ENCODE results near the gene UBXN6.

The UBXN6 gene

DNA sequence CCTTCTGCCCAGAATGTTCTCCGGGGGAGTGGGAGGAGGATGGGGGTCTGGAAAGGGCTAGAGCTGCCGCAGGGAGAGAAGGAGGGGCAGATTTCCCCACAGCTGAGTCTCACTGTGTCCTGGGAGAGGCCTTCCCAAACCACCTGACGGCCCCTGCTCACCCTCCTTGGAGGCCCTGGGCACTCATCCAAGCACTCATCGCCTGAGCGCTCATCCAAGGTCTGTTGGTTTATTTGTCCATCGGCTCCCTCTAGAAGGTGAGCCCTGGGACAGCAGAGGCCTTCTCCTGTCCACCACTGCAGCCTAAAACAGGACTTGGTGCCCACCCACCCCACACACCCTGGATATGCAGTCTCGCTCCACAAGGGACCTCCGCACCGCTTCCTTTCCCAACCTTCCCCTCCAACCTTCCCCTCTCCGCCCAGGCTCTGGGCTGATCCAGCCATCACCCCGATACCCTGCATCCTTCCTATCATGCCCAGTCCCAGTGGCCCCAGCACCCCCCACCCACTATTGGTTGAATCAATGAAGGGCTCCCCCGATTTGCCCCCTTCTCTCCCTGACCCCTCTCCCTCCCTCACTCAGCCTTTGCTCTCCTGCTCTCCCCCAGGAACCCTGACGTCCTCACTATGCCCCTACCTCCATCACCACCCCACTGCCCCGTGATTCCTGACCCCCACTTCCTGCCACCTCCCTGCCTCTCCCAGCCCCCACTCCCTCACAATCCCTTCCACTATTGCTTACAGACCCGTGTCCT, 1.7 kb downstream of the UBXN6 start:
- DNase-seq, result peak; percentile 74

DNA sequence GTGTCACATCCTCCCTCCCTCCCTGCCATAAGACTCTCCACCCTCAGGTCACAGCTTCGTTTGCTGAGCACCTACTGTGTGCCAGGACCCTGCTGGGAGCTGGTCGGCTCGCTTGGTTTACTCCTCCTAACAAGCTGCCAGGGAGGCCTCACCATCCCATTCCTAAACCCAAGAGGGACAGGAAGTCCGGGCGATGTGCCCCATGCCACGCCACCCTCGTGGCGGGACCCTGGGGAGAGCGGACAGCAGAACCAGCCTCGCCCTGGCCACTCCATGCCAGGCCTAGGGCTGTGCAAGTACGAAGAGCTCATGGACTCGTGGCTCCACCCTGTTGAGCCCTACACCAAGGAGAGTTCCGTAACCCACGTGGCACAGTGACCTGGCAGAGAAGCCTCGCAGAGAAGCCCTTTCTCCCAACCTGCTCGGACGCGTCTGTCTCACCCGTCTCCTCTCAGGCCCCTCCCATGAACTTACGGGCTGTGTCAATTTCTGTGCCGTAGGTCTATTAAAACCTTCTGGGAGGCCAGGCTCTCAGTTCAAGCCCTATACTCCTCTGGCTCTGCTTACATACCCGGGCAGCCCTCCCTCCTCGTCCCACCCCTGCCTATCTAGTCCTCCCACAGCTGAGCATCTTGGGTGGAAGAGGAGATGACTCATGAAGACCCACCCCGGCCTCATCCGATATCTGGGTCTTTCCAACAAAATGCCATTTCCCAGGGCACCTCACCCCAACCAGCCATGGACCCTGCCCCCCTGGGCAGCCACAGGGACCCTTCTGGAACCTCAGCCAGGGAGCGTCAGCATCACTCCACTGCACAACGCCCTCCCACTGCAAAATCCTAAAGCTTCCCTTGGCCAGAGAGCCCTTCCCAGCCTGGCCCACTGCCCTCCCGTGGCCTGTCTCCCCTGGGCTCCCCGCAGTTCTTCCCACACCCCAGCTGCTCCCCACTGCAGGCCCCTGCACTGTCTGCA, 2.6 kb downstream of the UBXN6 start:
- peak; percentile 69 for DNase-seq

DNA sequence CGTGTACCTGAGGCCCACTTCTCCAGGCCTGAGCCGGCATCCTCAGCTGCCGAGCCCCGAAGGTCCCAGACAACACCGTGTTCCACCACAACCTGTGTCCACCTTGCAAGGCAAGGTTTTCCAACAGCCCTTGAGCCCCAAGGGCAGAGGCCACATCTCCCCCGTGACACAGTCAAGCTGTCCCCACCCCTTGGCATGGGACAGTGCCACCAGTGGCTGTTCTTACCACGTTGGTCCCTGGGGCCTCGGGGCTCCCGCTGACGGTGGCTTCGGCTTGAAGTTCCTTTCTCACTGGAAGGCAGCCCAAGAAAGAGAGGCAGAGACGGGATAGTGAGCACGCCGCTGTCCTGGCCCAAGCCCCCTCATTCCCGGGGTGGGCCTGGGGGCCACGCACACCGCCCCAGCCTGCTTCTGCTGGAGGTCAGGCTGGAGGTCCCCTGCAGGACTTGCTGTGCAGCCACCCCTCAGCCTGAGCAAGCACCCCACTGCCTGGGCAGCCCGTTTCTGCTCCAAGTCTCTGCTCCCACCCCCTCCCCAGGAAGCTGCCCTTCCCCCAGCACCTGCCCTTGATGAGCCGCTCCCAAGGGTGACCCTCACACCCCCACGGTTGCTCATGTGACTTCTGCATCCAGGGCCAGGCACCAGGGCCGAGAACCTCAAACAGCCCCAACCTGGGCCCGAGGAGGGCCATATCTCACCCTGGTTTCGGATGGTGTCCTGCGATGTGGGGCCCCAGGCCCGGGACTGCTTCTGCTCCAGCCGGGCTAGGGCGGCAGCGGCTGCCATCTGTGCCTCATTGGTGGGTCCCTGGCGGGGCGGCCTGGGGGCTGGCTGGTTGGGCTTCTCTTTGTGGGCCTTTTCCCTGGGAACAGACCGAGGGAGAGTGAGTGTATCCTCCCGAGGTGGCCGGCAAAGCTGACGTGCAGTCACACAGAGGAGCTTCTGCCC, 4.1 kb downstream of the UBXN6 start:
- no peak for DNase-seq

DNA sequence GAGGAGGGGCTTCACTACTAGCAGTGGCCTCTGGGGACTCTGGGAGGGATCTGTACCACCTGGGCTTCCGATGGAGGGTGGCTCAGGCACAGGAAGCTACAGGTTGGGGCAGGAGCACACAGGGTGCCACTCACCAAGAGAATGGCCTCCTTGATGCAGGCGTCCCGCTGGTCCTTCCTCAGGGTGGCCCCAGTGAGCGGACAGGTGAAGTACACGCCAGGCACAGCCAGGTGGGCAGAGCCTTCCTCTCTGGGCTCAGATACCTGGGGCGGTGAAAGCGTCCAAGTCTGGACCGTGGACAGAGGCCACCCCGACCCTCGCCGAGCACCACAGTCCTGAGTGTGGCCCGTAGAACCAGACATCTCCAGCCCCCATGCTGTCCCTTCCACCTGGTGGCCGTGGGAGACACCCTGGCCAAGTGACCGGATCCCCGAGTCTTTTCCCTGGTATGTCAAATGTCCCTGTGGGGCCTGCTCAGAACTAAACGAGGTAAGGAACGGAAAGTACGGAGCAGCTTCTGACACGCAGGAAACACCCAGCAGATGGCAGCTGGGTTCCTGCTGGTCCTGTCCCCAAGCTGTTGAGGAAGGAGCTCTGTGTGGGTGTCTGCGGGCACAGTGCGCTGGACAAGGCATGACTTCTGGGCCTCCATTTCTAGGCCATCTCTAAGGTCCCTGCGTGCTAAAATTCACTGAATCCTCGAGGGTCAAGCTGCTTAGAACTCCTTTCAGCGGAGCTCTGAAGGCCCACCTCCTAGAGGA, 5.2 kb downstream of the UBXN6 start:
- no peak for DNase-seq

DNA sequence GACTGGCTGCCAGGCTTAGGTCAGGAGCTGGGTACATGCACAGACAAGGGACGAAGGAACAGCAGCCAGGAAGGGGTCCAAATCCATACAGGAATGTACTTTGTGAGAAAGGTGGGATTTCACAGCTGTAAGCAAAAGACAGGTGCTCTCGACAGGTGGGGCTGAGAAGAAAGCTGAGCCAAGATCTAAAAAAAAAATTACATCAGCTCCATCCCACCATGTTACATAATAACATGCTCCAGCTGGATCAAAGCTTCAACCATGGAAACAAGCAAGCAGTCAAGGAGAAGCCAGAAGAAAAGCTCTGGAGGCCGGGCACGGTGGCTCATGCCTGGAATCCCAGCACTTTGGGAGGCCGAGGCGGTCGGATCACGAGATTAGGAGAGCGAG, 8.0 kb downstream of the UBXN6 start:
- DNase-seq, result no peak

DNA sequence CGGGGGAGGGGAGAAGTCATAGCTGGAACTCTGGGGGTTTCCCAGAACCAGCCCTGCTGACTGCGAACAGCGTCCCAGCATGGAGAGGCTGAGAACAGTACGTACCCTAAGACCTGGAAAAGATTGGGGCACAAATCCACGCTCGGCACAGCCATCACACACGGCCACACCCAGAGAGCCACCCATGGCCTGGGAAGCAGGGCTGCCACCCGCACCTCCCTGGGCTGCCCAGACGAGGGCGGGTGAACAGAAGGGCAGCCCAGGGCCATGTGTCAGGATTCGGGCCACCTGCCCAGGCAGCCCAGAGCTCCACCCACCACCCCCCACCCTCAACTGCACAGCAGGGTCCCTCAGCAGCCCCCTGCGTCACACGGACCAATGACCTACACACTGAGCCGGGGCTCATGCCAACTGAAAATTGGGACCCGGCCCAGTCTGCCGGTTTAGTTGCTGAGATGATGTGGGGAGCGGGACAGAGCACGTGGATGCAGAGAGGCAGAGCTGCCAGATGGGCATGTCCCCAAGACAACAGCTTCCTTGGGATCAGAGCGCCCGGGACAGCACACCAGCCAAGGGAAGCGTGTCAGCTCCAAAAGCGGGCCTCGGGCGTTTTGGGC, 8.5 kb downstream of the UBXN6 start:
- DNase-seq, result no peak

DNA sequence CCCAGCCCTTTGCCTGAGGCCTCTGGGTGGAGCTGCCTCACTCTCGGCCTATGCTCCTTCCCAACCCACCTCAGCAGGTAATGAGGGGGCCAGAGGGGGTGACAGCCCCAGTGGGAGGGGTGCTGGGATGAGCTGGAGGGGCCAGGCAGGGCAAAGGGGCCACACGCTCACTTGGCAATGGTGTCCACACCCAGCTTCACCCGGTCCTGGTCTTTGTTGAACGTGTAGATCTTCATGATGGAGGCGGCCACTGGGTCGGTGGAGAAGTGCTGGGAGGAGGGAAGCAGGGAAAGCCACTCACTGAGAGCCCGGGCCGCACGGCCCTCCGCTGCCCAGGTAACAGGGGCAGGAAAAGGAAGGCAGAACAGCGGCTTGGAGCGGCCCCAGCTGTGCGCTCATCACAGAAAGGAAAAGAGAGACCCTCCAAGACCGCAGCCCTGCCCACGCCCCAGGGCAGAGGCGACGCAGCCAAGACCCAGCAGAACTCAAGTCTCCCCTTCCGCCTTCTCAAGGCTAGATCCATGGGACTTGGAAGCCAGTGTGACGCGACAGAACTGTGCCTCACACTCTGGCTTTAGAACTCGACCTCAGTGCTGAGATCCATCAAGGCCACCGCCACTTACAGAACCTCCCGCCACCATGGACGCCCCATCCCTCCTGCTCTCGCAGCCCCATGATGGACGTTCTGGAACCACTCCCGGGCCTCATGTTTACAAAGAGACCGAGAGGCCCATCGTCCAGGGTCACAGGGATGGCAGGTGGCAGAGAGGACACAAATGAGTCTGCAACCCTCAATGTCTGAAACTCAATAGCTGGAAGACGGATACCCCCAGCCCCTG, 9.2 kb downstream of the UBXN6 start:
- no peak for DNase-seq

DNA sequence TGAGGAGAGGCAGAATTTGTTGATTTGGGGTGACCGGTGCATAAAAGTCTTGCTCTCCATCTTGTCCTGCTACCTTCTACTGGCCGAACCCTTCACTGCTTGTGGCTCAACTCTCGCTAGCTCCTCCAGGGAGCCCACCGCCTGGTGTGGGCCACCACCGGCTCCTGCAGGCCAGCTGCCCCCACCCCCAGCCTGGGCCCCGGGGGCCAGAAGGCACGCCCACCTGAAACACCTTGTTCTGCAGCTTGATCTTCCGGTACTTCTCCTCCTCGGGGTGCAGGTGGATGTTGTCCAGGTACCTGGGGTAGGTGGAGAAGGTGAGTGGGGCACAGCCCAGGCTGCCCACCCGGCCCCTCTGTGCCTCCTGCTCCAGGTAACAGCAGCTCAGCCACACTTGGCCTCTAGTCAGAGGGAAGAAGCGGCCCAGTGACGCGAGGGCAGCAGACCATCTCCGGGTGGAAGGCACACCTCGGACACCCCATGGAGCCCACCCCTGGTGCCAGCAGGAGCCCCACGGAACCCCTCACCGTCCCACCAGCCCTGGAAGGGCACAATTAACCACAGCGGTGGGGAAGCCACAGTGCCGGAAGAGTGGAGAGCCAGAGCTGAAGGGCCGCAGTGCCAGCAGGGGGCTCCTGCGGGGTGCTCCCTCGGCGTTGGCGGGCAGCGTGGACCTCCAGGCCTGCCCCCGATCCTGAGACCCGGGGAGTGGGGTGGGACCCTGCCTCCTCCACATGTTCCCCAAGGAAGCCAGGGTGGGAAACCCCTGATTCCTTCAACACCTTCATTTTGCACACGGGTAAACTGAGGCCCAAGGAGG, 10.1 kb downstream of the UBXN6 start:
- DNase-seq, result no peak

DNA sequence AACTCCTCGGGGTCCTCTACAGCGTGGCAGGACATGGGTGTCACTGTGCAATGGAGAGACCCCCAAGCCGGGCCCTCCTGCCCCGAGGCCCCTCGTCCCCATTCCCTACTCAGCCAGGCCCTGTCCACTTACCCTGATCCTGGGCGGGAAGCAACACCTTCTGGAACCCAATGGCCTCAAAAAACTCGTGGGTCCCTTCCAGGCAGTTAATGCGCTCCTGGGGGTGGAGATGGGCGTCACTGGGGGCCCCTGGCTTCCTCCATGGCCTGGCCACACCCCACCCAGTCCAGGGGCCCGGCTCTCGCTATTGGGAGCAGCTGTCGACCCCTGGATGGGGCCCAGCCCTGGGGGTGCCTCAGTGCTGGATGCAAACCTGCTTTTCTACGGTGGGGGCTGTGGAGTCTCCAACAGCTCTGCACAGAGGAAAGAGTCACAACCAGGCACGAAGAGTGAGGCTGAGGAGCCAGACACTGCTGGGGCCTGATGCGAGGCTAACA, 10.8 kb downstream of the UBXN6 start:
- no peak for DNase-seq

DNA sequence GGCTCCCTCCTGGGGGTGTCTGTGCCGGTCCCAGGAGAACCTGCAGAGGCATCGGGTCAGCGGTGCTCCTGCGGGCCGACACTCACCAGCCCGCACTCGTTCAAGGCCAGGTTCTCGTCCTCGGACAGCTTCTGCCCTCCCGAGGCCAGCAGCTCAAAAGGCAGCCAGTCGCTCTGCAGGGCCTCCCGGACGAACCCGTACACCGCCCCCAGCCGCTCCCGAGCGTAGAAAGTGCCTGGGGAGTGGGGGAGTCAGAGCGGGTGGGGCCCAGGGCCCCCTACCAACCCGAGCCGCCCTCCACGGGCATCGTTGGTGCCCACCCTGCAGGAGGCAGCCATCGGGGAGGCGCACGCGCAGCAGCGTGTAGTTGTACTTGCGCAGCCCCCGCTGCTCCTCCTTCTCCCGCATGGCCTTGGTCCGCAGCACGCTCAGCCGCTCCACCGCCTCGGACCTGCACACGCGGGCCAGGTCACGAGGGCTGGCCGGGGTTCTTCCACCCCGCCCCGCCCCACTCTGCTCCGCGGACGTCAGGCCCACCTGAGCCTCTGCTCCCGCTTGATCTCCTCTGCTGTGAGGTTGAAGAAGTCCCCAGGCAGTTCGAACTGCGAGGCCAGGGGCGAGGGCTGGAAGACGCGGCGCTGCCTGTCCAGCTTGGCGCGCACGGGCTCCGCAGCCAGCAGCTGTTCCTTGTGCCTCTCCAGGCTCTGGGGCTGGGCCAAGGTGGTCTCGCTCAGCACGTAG, 11.5 kb downstream of the UBXN6 start:
- DNase-seq, result no peak

DNA sequence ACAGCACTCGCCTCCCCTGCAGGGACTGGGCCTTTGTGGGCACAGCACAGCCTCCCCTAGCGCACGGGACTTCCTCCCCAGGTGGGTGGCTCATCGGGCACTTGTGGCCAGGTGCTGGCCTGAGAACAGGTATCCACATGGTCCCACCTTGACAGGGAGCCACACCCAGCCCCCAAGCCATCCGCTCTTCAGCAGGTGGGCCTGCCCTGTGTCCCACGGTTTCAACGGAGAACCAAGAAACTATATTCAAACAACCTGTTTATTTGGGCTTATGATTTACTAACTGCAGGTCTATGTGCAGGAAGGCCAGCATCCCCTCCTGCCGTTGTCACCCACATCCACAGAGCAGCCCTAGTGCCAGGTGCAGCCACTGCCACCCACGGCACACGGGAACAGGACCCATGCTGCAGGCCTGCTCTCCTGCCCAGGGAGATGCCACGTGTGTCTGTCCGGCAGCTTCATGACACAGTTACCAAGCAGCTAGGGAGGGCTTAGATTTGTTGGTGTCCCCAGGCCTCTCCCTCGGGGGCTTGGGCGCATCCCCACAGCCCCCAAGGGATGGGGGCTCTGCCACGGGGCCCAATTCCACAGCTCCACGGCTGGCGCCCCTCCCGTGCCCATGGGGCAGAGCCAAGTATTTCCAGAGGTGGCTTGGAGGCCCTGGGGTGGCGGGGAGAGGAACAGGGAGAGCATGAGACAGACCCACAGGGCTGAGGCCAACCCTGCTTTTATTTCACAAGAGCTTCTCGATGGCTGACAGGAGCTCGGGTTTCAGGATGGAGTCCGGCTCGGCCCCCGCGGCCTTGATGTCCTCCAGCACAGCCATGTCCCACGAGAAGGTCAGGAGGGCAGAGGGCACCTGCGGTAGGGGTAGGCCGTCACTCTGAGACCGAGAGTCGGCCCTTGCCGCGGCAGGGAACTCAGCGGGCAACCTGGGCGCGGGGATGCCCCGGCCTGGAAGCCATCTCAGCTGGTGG, 12.5 kb downstream of the UBXN6 start:
- DNase-seq, result no peak

DNA sequence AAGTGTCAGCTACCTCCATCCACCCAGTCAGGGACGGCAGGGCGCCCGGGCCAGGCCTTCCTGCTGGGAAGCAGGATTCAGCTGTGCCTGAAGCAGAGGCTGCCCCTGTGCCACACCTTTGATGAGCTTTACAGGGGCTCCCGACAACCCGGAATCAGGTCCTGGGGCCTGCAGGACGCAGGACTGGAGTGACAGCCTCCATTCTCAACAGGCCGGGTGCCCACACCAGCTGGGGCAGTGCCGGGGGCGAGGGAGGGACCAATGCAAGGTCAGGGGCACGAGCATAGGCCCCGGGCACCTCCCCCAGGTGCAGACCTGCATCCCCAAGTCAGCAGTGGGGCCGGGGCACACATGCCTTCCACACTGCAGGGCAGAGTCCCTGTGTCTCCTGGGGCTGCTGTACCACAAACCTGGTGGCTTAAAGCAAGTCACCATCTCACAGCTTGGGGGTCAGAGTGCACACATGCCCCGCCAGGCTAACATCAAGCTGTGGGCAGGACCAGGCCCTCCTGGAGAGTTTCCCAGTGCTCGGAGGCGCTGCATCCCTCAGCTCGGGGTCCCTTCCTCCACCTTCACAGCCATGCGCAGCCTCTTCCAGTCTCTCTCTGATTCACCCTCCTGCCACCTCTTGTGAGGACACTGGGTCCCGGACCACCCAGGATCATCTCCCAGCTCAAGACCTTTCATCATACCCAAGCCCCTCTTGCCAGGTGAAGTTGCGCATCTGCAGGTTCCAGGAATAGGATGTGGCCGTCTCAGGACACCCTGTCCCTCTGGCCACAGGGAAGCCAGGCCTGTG, 13.4 kb downstream of the UBXN6 start:
- DNase-seq, result no peak

DNA sequence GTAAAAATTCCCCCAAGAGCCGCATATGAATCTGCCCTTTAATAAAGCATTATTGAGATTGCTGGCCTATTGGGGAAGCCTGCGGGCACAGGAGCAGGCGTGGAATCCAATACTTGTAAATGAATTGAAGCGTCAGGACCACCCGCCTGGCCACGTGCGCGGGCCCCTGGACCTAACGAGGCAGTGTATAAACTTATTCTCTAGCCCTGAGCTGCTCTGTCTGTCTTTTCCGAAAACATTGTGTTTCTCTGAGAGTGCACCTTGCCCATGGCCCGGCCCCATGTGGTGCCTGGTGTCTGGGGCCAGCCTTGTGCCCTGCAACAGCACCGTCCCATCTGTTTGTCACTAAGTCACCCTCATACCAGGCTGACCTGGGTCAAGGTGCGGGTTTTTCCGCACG, 14.4 kb downstream of the UBXN6 start:
- DNase-seq, result no peak

DNA sequence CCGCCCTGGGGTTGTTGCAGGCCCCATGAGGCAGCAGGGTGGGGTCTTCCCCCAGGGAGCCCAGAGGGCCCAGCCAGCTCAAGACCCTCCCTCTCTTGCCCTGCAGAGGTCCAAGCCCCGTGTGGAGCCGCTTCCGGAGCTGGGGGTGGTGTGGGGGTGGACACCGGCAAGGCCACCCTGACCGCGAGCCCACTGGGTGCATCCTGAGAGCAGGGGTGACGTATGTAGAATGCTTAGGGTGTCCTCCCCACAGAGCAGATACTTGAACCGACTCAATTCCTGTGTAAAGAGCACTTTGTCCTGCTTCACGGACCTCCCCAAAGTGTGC, 14.8 kb downstream of the UBXN6 start:
- DNase-seq, result no peak

DNA sequence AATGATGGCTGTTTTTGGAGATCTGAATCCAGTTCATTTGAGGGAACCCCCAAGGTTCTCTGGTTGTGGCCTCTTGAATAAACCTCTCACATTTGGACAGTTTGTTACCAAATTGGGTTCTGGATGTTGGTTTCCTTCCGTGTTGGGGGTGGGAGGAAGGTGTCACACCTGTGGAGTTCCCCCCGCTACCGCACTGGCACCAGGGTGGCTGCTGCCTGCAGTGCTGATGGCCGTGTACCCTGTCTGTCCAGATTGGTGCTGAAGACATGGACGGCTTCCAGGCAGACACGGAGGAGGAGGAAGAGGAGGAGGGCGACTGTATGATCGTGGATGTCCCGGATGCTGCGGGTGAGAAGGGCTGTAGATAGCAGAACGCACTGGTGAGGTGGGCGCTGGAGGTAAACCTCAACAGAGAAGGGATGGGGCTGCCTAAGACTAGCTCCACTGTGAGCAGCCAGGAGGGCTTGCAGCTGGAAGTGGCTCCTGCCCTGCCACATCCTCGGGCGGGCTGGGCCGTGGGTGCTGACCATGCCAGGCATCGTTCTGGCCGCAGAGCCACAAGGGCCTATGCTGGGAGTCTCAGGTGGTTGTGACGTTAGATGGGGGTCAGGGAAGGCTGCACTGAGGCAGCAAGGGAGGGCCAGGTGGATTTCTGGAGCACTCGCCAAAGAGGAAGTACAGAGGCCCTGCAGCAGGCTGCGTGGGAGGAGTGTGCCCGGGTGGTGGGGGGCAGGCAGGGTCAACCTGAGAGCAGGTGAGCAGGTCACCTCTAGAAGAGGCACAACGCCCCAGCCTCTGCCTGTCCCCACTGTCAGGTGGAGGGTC, 15.4 kb downstream of the UBXN6 start:
- no peak for DNase-seq

DNA sequence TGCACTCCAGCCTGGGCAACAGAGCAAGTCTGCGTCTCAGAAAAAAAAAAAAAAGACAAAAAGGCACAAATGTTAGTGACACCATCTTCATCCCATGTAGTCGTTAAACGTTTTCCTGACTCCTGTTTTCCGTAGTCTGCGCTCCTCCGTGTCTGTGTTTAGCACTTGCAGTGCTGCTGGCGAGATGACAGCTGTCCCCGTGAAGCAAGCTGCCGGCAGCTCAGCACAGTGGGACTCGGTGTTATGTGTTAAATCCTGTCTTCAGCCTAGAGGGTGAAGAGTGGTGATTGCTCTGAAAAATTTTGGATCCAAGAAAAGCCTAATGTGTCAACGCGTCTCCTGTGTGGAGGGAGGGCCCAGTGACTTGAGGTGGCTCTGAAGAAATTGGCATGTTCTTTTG, 18.4 kb downstream of the UBXN6 start:
- no peak for DNase-seq

All from EL (cell line).